Panc1 (cell line): ENCODE measurements around the gene CEP128.

Source experiments
- POLR2AphosphoS5 ChIP-seq: IDR thresholded peaks from 2 replicates; pipeline ENCODE4 v1.6.1; 2012; ENCODE audit warnings: mild to moderate bottlenecking, low read depth, low read length, moderate library complexity
- TCF7L2 ChIP-seq: IDR thresholded peaks from 2 replicates; pipeline ENCODE4 v1.6.1; 2011; ENCODE audit warnings: mild to moderate bottlenecking, low read depth, low read length, inconsistent platforms
- TF ChIP-seq, protein P1 (sequence below): fragments of 450-650 bp; IDR thresholded peaks from 2 replicates; pipeline ENCODE4 v1.5.1; 2017; ENCODE audit warnings: mild to moderate bottlenecking
- TF ChIP-seq, protein P2 (sequence below), 2 experiments: IDR thresholded peaks; 2 replicates each; pipeline ENCODE4 v1.6.1; 2011 to 2012; ENCODE audit warnings: low read depth in 2 of 2, control low read depth in 1 of 2, low read length in 1 of 2, mild to moderate bottlenecking in 1 of 2, moderate library complexity in 1 of 2; ENCODE audit not compliant: insufficient read depth in 1 of 2

- TF ChIP-seq, protein P1, sequence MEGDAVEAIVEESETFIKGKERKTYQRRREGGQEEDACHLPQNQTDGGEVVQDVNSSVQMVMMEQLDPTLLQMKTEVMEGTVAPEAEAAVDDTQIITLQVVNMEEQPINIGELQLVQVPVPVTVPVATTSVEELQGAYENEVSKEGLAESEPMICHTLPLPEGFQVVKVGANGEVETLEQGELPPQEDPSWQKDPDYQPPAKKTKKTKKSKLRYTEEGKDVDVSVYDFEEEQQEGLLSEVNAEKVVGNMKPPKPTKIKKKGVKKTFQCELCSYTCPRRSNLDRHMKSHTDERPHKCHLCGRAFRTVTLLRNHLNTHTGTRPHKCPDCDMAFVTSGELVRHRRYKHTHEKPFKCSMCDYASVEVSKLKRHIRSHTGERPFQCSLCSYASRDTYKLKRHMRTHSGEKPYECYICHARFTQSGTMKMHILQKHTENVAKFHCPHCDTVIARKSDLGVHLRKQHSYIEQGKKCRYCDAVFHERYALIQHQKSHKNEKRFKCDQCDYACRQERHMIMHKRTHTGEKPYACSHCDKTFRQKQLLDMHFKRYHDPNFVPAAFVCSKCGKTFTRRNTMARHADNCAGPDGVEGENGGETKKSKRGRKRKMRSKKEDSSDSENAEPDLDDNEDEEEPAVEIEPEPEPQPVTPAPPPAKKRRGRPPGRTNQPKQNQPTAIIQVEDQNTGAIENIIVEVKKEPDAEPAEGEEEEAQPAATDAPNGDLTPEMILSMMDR: no peak
- TF ChIP-seq, protein P2, sequence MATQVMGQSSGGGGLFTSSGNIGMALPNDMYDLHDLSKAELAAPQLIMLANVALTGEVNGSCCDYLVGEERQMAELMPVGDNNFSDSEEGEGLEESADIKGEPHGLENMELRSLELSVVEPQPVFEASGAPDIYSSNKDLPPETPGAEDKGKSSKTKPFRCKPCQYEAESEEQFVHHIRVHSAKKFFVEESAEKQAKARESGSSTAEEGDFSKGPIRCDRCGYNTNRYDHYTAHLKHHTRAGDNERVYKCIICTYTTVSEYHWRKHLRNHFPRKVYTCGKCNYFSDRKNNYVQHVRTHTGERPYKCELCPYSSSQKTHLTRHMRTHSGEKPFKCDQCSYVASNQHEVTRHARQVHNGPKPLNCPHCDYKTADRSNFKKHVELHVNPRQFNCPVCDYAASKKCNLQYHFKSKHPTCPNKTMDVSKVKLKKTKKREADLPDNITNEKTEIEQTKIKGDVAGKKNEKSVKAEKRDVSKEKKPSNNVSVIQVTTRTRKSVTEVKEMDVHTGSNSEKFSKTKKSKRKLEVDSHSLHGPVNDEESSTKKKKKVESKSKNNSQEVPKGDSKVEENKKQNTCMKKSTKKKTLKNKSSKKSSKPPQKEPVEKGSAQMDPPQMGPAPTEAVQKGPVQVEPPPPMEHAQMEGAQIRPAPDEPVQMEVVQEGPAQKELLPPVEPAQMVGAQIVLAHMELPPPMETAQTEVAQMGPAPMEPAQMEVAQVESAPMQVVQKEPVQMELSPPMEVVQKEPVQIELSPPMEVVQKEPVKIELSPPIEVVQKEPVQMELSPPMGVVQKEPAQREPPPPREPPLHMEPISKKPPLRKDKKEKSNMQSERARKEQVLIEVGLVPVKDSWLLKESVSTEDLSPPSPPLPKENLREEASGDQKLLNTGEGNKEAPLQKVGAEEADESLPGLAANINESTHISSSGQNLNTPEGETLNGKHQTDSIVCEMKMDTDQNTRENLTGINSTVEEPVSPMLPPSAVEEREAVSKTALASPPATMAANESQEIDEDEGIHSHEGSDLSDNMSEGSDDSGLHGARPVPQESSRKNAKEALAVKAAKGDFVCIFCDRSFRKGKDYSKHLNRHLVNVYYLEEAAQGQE (IDR thresholded peaks at IDR 0.05; ENCODE audit: insufficient read depth in 1 of 2, low read depth in 2 of 2, low read length in 1 of 2): no peak
- no peak for TF ChIP-seq POLR2AphosphoS5
- TF ChIP-seq TCF7L2: no peak
Measured at GRCh38 chr14:80585506-80585835, 356.1 kb downstream of the CEP128 start.
